GM23338 (cell line): ENCODE results near the gene SMIM5. TPM values are rescaled to one million over a fixed set of nuclear protein-coding genes. Genes with fewer than 3 reads are reported as not detected.

Experiments
- ATAC-seq: fragments of 200-7000 bp; cut with Tn5 transposase; 3 replicates; pipeline ENCODE4 v1.9.1; 2020
- DNase-seq: peaks from one replicate; pipeline ENCODE4 v3.0.0-alpha.2; 2015; ENCODE audit warnings: low spot score
- H2AFZ ChIP-seq: fragments of 200-600 bp; sonication (generic); 2 replicates; pipeline ENCODE4 v1.8.0; 2016; ENCODE audit warnings: antibody characterized with exemption, mild to moderate bottlenecking, moderate library complexity
- H3F3A ChIP-seq: fragments of 200-600 bp; sonication (generic); replicated peaks from 2 replicates; pipeline ENCODE4 v1.8.0; 2017; ENCODE audit warnings: antibody characterized with exemption, mixed run types, low read depth
- H3K27ac ChIP-seq: fragments of 200-600 bp; sonication (generic); 2 replicates; pipeline ENCODE4 v1.6.1; 2016; ENCODE audit warnings: low read depth
- H3K27me3 ChIP-seq: fragments of 200-600 bp; sonication (generic); 2 replicates; pipeline ENCODE4 v1.8.0; 2016; ENCODE audit warnings: mild to moderate bottlenecking, mixed run types, moderate library complexity; ENCODE audit not compliant: insufficient read depth
- H3K36me3 ChIP-seq: fragments of 200-600 bp; sonication (generic); 2 replicates; pipeline ENCODE4 v1.8.0; 2016; ENCODE audit warnings: mild to moderate bottlenecking; ENCODE audit not compliant: insufficient read depth
- H3K4me1 ChIP-seq: fragments of 200-600 bp; sonication (generic); 2 replicates; pipeline ENCODE4 v1.8.0; 2016; ENCODE audit warnings: mild to moderate bottlenecking, moderate library complexity; ENCODE audit not compliant: insufficient read depth
- H3K4me2 ChIP-seq: fragments of 200-600 bp; sonication (generic); 2 replicates; pipeline ENCODE4 v1.7.1; 2017; ENCODE audit warnings: mixed run types
- H3K4me3 ChIP-seq: fragments of 200-600 bp; sonication (generic); 2 replicates; pipeline ENCODE4 v1.6.1; 2016; ENCODE audit warnings: mixed run types
- H3K79me2 ChIP-seq: fragments of 200-600 bp; sonication (generic); replicated peaks from 2 replicates; pipeline ENCODE4 v1.8.0; 2017; ENCODE audit warnings: mild to moderate bottlenecking; ENCODE audit not compliant: insufficient read depth
- H3K9me2 ChIP-seq: fragments of 200-600 bp; sonication (generic); 2 replicates; pipeline ENCODE4 v1.8.0; 2017; ENCODE audit not compliant: insufficient read depth
- H4K20me1 ChIP-seq: fragments of 200-600 bp; sonication (generic); replicated peaks from 2 replicates; pipeline ENCODE4 v1.8.0; 2017; ENCODE audit warnings: mild to moderate bottlenecking; ENCODE audit not compliant: insufficient read depth
- H3K27ac Mint-ChIP-seq: 2 replicates; pipeline ENCODE4 v1.8.0; 2020; ENCODE audit warnings: inconsistent platforms, mild to moderate bottlenecking, moderate library complexity, mixed read lengths
- H3K27me3 Mint-ChIP-seq: 3 replicates; pipeline ENCODE4 v1.8.0; 2022; ENCODE audit warnings: low read depth, mild to moderate bottlenecking, moderate library complexity, mixed read lengths, inconsistent platforms; ENCODE audit not compliant: insufficient read depth, poor library complexity
- H3K36me3 Mint-ChIP-seq: 3 replicates; pipeline ENCODE4 v1.8.0; 2021; ENCODE audit warnings: low read depth, mild to moderate bottlenecking, inconsistent platforms, moderate library complexity, mixed read lengths
- H3K4me1 Mint-ChIP-seq: 3 replicates; pipeline ENCODE4 v1.8.0; 2020; ENCODE audit warnings: mild to moderate bottlenecking, inconsistent platforms, mixed read lengths
- H3K4me3 Mint-ChIP-seq: 3 replicates; pipeline ENCODE4 v1.8.0; 2021; ENCODE audit warnings: moderate library complexity, mild to moderate bottlenecking, inconsistent platforms, mixed read lengths
- H3K9me3 Mint-ChIP-seq: 3 replicates; pipeline ENCODE4 v1.8.0; 2020; ENCODE audit warnings: moderate library complexity, mild to moderate bottlenecking, inconsistent platforms, mixed read lengths
- EZH2phosphoT487 ChIP-seq: fragments of 200-600 bp; sonication (generic); IDR thresholded peaks from one replicate; pipeline ENCODE4 v1.8.1; 2018; ENCODE audit warnings: antibody characterized with exemption; ENCODE audit not compliant: unreplicated experiment
- JUNB ChIP-seq: IDR thresholded peaks from one replicate; pipeline ENCODE4 v1.6.1; 2016; ENCODE audit warnings: antibody characterized with exemption; ENCODE audit not compliant: unreplicated experiment
- POLR2AphosphoS5 ChIP-seq: IDR thresholded peaks from 2 replicates; pipeline ENCODE4 v1.6.1; 2016; ENCODE audit warnings: antibody characterized with exemption, low read depth
- STAT1 ChIP-seq: IDR thresholded peaks from one replicate; pipeline ENCODE4 v1.6.1; 2016; ENCODE audit warnings: antibody characterized with exemption; ENCODE audit not compliant: unreplicated experiment
- polyA plus RNA-seq: library from polyadenylated mRNA; unstranded; fragments of >200 nt; fragmentation: Nextera tagmentation; extraction: Ambion mirVana; gene quantifications from 2 replicates; pipeline ENCODE4 v1.2.1, GENCODE V29; 2016
- total RNA-seq: library from RNA; depleted of rRNA; stranded (reverse); fragments of >200 nt; shearing (Covaris generic); gene quantifications from 2 replicates; pipeline ENCODE4 v1.2.3, GENCODE V29; 2014
- TF ChIP-seq, protein P1 (sequence below): fragments of 250-450 bp; sonication (Bioruptor Pico); IDR thresholded peaks from 2 replicates; pipeline ENCODE4 v1.5.0; 2020; ENCODE audit warnings: mild to moderate bottlenecking, moderate library complexity

SMIM5 gene
- total and polyA plus RNA-seq, 2 experiments from 2014 or later = 0.16 TPM; not detected in 1

DNA sequence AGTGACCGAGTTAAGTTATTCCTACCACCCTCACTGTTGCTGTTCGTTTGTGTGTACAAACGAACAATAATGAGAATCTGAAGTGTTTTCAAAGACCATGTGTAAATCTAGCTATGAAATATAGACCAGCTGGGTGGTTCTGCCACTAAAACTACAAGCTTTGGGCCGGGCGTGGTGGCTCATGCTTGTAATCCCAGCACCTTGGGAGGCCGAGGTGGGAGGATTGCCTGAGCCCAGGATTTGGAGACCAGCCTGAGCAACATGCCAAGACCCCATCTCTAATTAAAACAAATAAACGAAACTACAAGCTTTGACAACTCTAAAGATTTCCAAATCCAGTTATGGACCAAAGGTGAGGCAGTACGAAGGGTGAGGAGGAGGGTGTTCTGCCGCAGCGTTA lies 32.7 kb downstream of the SMIM5 start:
- no peak overlapping the region for H3K27ac ChIP-seq
- Mint-ChIP-seq H3K4me1 (peaks cover 10% of the 10 kb centered on the region), H3K27ac (no peak overlapping the region; the same call in 1 of the 2 replicates), H3K4me3 (no peak overlapping the region), H3K27me3 (no peaks in the 10 kb centered on the region), H3K9me3 (no peaks in the 10 kb centered on the region), H3K36me3 (peaks cover 38% of the 10 kb centered on the region)
- H3K9me2 ChIP-seq = no peaks in the 10 kb centered on the region
- peak overlapping the region; percentile 81 for H3K4me3 ChIP-seq
- TF ChIP-seq JUNB (no peak), EZH2phosphoT487 (no peak), POLR2AphosphoS5 (no peak)
- TF ChIP-seq, protein P1, sequence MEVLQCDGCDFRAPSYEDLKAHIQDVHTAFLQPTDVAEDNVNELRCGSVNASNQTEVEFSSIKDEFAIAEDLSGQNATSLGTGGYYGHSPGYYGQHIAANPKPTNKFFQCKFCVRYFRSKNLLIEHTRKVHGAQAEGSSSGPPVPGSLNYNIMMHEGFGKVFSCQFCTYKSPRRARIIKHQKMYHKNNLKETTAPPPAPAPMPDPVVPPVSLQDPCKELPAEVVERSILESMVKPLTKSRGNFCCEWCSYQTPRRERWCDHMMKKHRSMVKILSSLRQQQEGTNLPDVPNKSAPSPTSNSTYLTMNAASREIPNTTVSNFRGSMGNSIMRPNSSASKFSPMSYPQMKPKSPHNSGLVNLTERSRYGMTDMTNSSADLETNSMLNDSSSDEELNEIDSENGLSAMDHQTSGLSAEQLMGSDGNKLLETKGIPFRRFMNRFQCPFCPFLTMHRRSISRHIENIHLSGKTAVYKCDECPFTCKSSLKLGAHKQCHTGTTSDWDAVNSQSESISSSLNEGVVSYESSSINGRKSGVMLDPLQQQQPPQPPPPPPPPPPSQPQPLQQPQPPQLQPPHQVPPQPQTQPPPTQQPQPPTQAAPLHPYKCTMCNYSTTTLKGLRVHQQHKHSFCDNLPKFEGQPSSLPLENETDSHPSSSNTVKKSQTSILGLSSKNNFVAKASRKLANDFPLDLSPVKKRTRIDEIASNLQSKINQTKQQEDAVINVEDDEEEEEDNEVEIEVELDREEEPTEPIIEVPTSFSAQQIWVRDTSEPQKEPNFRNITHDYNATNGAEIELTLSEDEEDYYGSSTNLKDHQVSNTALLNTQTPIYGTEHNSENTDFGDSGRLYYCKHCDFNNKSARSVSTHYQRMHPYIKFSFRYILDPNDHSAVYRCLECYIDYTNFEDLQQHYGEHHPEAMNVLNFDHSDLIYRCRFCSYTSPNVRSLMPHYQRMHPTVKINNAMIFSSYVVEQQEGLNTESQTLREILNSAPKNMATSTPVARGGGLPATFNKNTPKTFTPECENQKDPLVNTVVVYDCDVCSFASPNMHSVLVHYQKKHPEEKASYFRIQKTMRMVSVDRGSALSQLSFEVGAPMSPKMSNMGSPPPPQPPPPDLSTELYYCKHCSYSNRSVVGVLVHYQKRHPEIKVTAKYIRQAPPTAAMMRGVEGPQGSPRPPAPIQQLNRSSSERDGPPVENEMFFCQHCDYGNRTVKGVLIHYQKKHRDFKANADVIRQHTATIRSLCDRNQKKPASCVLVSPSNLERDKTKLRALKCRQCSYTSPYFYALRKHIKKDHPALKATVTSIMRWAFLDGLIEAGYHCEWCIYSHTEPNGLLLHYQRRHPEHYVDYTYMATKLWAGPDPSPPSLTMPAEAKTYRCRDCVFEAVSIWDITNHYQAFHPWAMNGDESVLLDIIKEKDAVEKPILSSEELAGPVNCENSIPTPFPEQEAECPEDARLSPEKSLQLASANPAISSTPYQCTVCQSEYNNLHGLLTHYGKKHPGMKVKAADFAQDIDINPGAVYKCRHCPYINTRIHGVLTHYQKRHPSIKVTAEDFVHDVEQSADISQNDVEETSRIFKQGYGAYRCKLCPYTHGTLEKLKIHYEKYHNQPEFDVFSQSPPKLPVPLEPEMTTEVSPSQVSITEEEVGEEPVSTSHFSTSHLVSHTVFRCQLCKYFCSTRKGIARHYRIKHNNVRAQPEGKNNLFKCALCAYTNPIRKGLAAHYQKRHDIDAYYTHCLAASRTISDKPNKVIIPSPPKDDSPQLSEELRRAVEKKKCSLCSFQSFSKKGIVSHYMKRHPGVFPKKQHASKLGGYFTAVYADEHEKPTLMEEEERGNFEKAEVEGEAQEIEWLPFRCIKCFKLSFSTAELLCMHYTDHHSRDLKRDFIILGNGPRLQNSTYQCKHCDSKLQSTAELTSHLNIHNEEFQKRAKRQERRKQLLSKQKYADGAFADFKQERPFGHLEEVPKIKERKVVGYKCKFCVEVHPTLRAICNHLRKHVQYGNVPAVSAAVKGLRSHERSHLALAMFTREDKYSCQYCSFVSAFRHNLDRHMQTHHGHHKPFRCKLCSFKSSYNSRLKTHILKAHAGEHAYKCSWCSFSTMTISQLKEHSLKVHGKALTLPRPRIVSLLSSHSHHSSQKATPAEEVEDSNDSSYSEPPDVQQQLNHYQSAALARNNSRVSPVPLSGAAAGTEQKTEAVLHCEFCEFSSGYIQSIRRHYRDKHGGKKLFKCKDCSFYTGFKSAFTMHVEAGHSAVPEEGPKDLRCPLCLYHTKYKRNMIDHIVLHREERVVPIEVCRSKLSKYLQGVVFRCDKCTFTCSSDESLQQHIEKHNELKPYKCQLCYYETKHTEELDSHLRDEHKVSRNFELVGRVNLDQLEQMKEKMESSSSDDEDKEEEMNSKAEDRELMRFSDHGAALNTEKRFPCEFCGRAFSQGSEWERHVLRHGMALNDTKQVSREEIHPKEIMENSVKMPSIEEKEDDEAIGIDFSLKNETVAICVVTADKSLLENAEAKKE (CRISPR knock-in tag) = no peak
- peak overlapping the region; percentile 84 for H3K4me2 ChIP-seq
- ATAC-seq (no peak), DNase-seq (no peak)
- peaks cover 11% of the 10 kb centered on the region for H3F3A ChIP-seq
- peaks cover 21% of the 10 kb centered on the region for H3K36me3 ChIP-seq
- no peak overlapping the region for H2AFZ ChIP-seq
- H3K79me2 ChIP-seq = peaks cover 57% of the 10 kb centered on the region
- no peaks in the 10 kb centered on the region for H3K27me3 ChIP-seq
- peaks cover 15% of the 10 kb centered on the region for H4K20me1 ChIP-seq
- peaks cover 14% of the 10 kb centered on the region for H3K4me1 ChIP-seq

DNA sequence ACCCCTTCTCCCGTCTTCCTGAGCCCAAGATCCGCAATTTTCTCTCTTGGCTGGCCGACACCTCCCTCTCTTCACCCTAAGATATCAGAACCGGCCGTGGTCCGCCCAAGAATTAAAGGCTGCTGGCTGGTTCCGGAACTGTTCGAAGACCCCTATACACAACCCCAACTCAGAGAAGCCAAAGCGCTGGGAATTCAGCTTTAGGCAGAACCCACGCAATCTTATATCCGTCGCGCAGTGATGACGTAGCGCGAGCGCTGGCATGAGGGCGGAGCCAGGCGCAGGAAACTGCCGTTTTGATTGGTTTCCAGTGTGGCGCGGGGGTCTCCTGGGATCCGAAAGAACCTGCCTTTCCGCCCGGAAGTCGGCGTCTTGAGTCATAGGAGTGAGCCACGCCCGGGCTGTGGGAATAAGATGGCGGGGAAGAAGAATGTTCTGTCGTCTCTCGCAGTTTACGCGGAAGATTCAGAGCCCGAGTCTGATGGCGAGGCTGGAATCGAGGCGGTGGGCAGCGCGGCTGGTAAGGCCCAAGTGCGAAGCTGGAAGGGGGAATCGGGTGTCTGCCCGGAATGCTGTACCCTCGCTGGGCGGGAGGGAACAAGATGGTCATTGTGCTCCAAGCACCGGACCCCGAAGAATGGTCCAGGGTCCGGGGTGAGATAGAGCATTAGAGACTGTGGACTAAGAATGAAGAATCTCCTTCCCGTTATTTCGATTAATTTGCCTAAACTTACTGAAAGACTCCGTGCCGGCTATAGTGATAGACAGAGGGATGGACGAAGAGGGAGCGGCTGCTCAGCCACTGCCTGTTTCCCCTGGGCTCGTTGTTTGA lies 33.9 kb downstream of the SMIM5 start, which contains the start of the genes RECQL5 and SAP30BP:
Gene RECQL5 (minus strand): TSS at position 196 of the 832 bp plus-strand sequence. CDS start 597 bp downstream, outside the sequence.
Gene SAP30BP (plus strand): TSS at position 380 of the 832 bp plus-strand sequence. CDS start 35 bp downstream, at position 415.
- Histone ChIP-seq H3K36me3 (peaks cover 28% of the 10 kb centered on the region), H3K27me3 (no peaks in the 10 kb centered on the region), H2AFZ (peak within 1 kb of the TSS; percentile 40; the same call in 1 of the 2 replicates), H3K4me1 (peaks cover 14% of the 10 kb centered on the region), H3K79me2 (peaks cover 67% of the 10 kb centered on the region), H3K9me2 (no peaks in the 10 kb centered on the region), H3K4me3 (peak within 1 kb of the TSS; percentile 81), H3K4me2 (peak within 1 kb of the TSS; percentile 99), H3F3A (peaks cover 11% of the 10 kb centered on the region), H3K27ac (peak within 1 kb of the TSS; percentile 81), H4K20me1 (peaks cover 18% of the 10 kb centered on the region)
- DNase-seq (peak; percentile 100), ATAC-seq (peak; percentile 100)
- peaks cover 10% of the 10 kb centered on the region for H3K4me1 Mint-ChIP-seq
- no peak within 1 kb of the TSS; the same call in 1 of the 2 replicates for H3K27ac Mint-ChIP-seq
- peaks cover 39% of the 10 kb centered on the region for H3K36me3 Mint-ChIP-seq
- H3K27me3 Mint-ChIP-seq = no peaks in the 10 kb centered on the region
- H3K9me3 Mint-ChIP-seq = no peaks in the 10 kb centered on the region
- no peak within 1 kb of the TSS for H3K4me3 Mint-ChIP-seq
- TF ChIP-seq, protein P1 (CRISPR knock-in tag) = no peak
- TF ChIP-seq STAT1 = no peak
